HG03095 (cell line): ENCODE measurements around the gene SESN2.

Experiments
- ATAC-seq: cut with Tn5 transposase; IDR thresholded peaks from one replicate; pipeline ENCODE4 v1.9.1; 2021; ENCODE audit warnings: moderate library complexity; ENCODE audit not compliant: unreplicated experiment

SESN2 gene

GRCh38 chr1:28259252-28259933 is at the start of gene SESN2:
Gene SESN2, plus strand, starts transcription at chr1:28259518. Its CDS starts 330 bp downstream, at chr1:28259848.
- peak; percentile 89 for ATAC-seq

- no peak for ATAC-seq
These were observed 49.6 kb upstream of the SESN2 start for GRCh38 chr1:28209700-28210099.

GRCh38 chr1:28213315-28213714 is 46.0 kb upstream of the SESN2 start:
- no peak for ATAC-seq

- ATAC-seq: no peak
These were observed 30.2 kb upstream of the SESN2 start for GRCh38 chr1:28229089-28229488.

- ATAC-seq: no peak
These were observed 29.3 kb upstream of the SESN2 start for GRCh38 chr1:28229996-28230395.

GRCh38 chr1:28232558-28233263 is 26.6 kb upstream of the SESN2 start, which contains the start of gene DNAJC8:
Gene DNAJC8, minus strand, starts transcription at chr1:28233029. Its CDS starts 31 bp downstream, at chr1:28232998.
- peak; percentile 44 for ATAC-seq

- no peak for ATAC-seq
These were observed 26.1 kb upstream of the SESN2 start for GRCh38 chr1:28233264-28233606.

GRCh38 chr1:28235755-28236655 is 23.3 kb upstream of the SESN2 start, which contains the start of gene ATP5IF1:
Gene ATP5IF1, plus strand, starts transcription at chr1:28236124. Its CDS starts 60 bp downstream, at chr1:28236184.
- ATAC-seq: peak; percentile 84

GRCh38 chr1:28236656-28237322 is 22.5 kb upstream of the SESN2 start:
- no peak for ATAC-seq

GRCh38 chr1:28239004-28239403 is 20.3 kb upstream of the SESN2 start:
- no peak for ATAC-seq

GRCh38 chr1:28240024-28240423 is 19.3 kb upstream of the SESN2 start:
- ATAC-seq: no peak

- ATAC-seq: no peak
These were observed 17.6 kb upstream of the SESN2 start for GRCh38 chr1:28241638-28242241.

- ATAC-seq: no peak
These were observed 15.5 kb upstream of the SESN2 start for GRCh38 chr1:28243685-28244311.

GRCh38 chr1:28244549-28245251 is 14.6 kb upstream of the SESN2 start:
- no peak for ATAC-seq

- ATAC-seq: no peak
These were observed 12.9 kb upstream of the SESN2 start for GRCh38 chr1:28246427-28246832.

- ATAC-seq: no peak
These were observed 11.6 kb upstream of the SESN2 start for GRCh38 chr1:28247612-28248272.

GRCh38 chr1:28248273-28249012 is 10.9 kb upstream of the SESN2 start:
- ATAC-seq: no peak
